ENCODE measurements around the gene EXOSC10. TPM values are rescaled to one million over a fixed set of nuclear protein-coding genes. Genes with fewer than 3 reads are reported as not detected.

Gene EXOSC10
- total and polyA plus RNA-seq, 2 donors (not counting 3 experiments of a cell fraction or from before 2014, with no cell fraction given): 74.9 to 103 TPM

DNA sequence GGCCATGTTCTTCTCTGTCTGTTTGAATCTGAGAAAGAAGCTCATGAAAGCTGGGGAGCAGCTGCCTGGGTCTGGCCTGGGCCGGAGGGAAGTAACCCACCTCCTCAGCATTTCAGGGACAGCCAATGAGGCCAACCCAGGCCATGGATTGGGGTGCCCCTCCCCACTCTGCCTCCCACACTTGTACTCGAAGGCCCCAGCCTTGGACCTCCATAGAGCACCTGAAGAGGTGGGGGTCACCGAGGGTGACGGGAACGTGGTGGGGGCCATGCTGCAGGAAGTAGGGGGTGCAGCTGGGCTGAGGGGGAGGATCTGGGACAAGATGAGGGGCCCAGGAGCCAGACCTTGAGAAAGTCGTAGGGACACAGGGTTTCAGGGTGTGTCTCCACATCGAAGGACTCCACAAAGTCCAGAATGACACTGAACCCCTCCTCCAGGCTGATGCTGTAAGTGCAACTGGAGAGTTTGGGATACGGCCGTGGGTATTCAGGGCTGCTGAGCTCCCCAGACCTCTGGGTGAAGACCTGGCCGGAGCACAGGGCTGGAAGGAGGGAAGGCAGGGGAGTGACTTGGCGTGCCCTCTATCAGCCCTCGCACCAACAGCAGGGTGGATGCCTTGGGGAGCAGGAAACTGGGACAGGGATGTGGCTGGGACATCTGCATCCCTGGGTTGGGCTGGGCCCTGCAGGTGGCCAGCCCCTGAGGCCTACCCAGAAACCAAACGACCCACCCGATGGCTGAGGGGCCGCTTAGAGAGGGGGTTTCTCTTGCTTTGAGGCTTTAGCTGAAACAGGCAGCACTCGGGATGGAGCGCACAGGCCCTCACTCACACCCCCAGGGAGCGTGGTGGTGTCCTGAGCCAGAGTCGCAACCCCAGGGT, 56.4 kb downstream of the EXOSC10 start:
- Histone ChIP-seq H4K20me1 (replicated peaks; ENCODE audit: control insufficient read depth, extremely low read depth, insufficient read depth, low read length) (no peaks in the 10 kb centered on the region), H3K9me3 (replicated peaks; ENCODE audit: control insufficient read depth, insufficient read depth, low read length) (no peaks in the 10 kb centered on the region), H3K9ac (replicated peaks; ENCODE audit: extremely low read depth, insufficient read depth, low read length) (no peak overlapping the region), H3K36me3 (ENCODE audit: control insufficient read depth in 2 of 2, extremely low read depth in 1 of 2, insufficient read depth in 2 of 2, low read length in 2 of 2) (no peaks in the 10 kb centered on the region), H3K79me2 (ENCODE audit: control insufficient read depth, insufficient read depth, low read length) (no peaks in the 10 kb centered on the region), H3K27me3 (ENCODE audit: control insufficient read depth in 2 of 2, insufficient read depth in 2 of 2, low read length in 2 of 2) (no peaks in the 10 kb centered on the region), H3K9me1 (replicated peaks; ENCODE audit: control insufficient read depth, extremely low read depth, insufficient read depth, low read length) (no peaks in the 10 kb centered on the region), H3K4me2 (ENCODE audit: insufficient read depth, low read length) (no peak overlapping the region), H2AFZ (ENCODE audit: low read depth, low read length) (no peak overlapping the region), H3K4me1 (ENCODE audit: control insufficient read depth, extremely low read depth, insufficient read depth, low read length) (no peaks in the 10 kb centered on the region), H3K27ac (ENCODE audit: insufficient read depth, low read depth, low read length) (no peak overlapping the region), H3K4me3 (replicated peaks in 1 of 3; ENCODE audit: insufficient read depth in 1 of 3, low read depth in 1 of 3, low read length in 3 of 3) (no peak overlapping the region)
- FAIRE-seq: no peak
- dilution Hi-C loops (cut with MboI; ENCODE audit: extremely low pct_ligation_motif_present, low sequenced_read_pairs): no loop called here
- TF ChIP-seq MYC (IDR thresholded peaks at IDR 0.05; ENCODE audit: low read depth, low read length): no peak
- TF ChIP-seq EZH2 (IDR thresholded peaks at IDR 0.05; ENCODE audit: borderline replicate concordance, low read depth, low read length, severe bottlenecking): no peak
- TF ChIP-seq JUN (IDR thresholded peaks at IDR 0.05; ENCODE audit: borderline replicate concordance, insufficient read depth, insufficient read length, low read depth): no peak
- TF ChIP-seq POLR2AphosphoS5 (IDR thresholded peaks at IDR 0.05; ENCODE audit: insufficient read depth, low read depth, low read length): no peak
- TF ChIP-seq FOS (IDR thresholded peaks at IDR 0.05; ENCODE audit: borderline replicate concordance, insufficient read depth, low read length): no peak
- TF ChIP-seq MAX (IDR thresholded peaks at IDR 0.05; ENCODE audit: insufficient read depth, insufficient read length): no peak
- TF ChIP-seq POLR2A (IDR thresholded peaks at IDR 0.05; ENCODE audit: low read depth, low read length): no peak
- TF ChIP-seq GATA2 (IDR thresholded peaks at IDR 0.05; ENCODE audit: insufficient read depth, insufficient read length, low read depth, low read length): no peak
- TF ChIP-seq CTCF (IDR thresholded peaks at IDR 0.05; ENCODE audit: extremely low read depth in 1 of 2, insufficient read depth in 1 of 2, low read depth in 1 of 2, low read length in 2 of 2): no peak
- no TSS peak for BruUV-seq (replicated peaks)
- POLR2A ChIA-PET: no interaction called here
- CTCF ChIA-PET: interaction anchor here (1.4 kb wide), 1 partner anchor 17 kb away, joined by 3 read pairs; the partner anchor contains the start of gene SRM
- DNase-seq (ENCODE audit: low read depth, low spot score): no peak
- intact Hi-C loops (cut with micrococcal nuclease): no loop called here
